ENCODE results near the gene CFAP77.
"Not testable (repeated sequence)": the region's sequence is repeated elsewhere in the genome, so short reads cannot be mapped to it uniquely, and the experiment has no call there.

CFAP77 gene

GRCh38 chr9:132370592-132370991 is 39.4 kb upstream of the CFAP77 start:
- Histone ChIP-seq H3K27ac (ENCODE audit: low read depth, low read length) (no peak overlapping the region), H4K20me1 (ENCODE audit: low read depth, low read length) (no peaks in the 10 kb centered on the region), H3K4me2 (ENCODE audit: low read depth, low read length, poor library complexity, severe bottlenecking) (no peak overlapping the region), H3K4me3 (ENCODE audit: insufficient read depth, low read length, poor library complexity, severe bottlenecking) (no peak overlapping the region), H3K9ac (ENCODE audit: low read length) (no peak overlapping the region), H3K9me3 (ENCODE audit: insufficient read depth, low read length) (no peaks in the 10 kb centered on the region), H3K27me3 (ENCODE audit: low read length) (no peaks in the 10 kb centered on the region), H3K36me3 (ENCODE audit: low read length) (peaks cover 4% of the 10 kb centered on the region; the same call in 1 of the 2 replicates), H3F3A (ENCODE audit: insufficient read depth) (peaks cover 11% of the 10 kb centered on the region; the same call in 1 of the 2 replicates), H2AFZ (ENCODE audit: low read depth, low read length, severe bottlenecking) (no peak overlapping the region), H3K9me2 (replicated peaks; ENCODE audit: insufficient read depth, low read length) (no peaks in the 10 kb centered on the region), H3K79me2 (ENCODE audit: insufficient read depth, low read length) (no peaks in the 10 kb centered on the region)
- TF ChIP-seq EZH2phosphoT487 (conservative IDR thresholded peaks at IDR 0.05; ENCODE audit: low read length) (no peak), CTCF (IDR thresholded peaks at IDR 0.05; ENCODE audit: insufficient read depth, low read length, poor library complexity, severe bottlenecking) (no peak)

- Histone ChIP-seq H3F3A (ENCODE audit: insufficient read depth) (peaks cover 11% of the 10 kb centered on the region; the same call in 1 of the 2 replicates), H3K36me3 (ENCODE audit: low read length) (peaks cover 4% of the 10 kb centered on the region; the same call in 1 of the 2 replicates), H3K9ac (ENCODE audit: low read length) (no peak overlapping the region), H3K9me2 (replicated peaks; ENCODE audit: insufficient read depth, low read length) (no peaks in the 10 kb centered on the region), H2AFZ (ENCODE audit: low read depth, low read length, severe bottlenecking) (no peak overlapping the region), H3K4me3 (ENCODE audit: insufficient read depth, low read length, poor library complexity, severe bottlenecking) (no peak overlapping the region), H4K20me1 (ENCODE audit: low read depth, low read length) (no peaks in the 10 kb centered on the region), H3K27ac (ENCODE audit: low read depth, low read length) (no peak overlapping the region), H3K27me3 (ENCODE audit: low read length) (no peaks in the 10 kb centered on the region), H3K79me2 (ENCODE audit: insufficient read depth, low read length) (no peaks in the 10 kb centered on the region), H3K4me2 (ENCODE audit: low read depth, low read length, poor library complexity, severe bottlenecking) (no peak overlapping the region), H3K9me3 (ENCODE audit: insufficient read depth, low read length) (no peaks in the 10 kb centered on the region)
- no peak for TF ChIP-seq CTCF (IDR thresholded peaks at IDR 0.05; ENCODE audit: insufficient read depth, low read length, poor library complexity, severe bottlenecking)
- no peak for TF ChIP-seq EZH2phosphoT487 (conservative IDR thresholded peaks at IDR 0.05; ENCODE audit: low read length)
These were observed 37.6 kb upstream of the CFAP77 start for GRCh38 chr9:132372177-132373095.

GRCh38 chr9:132377769-132378168 is 32.2 kb upstream of the CFAP77 start:
- H3K36me3 ChIP-seq (ENCODE audit: low read length); H3K9me3 ChIP-seq (ENCODE audit: insufficient read depth, low read length); H3K9ac ChIP-seq (ENCODE audit: low read length): not testable (repeated sequence)

GRCh38 chr9:132378416-132378815 is 31.6 kb upstream of the CFAP77 start:
- H3K27me3 ChIP-seq (ENCODE audit: low read length); H3K27ac ChIP-seq (ENCODE audit: low read depth, low read length); H3K79me2 ChIP-seq (ENCODE audit: insufficient read depth, low read length); H4K20me1 ChIP-seq (ENCODE audit: low read depth, low read length); H3K4me3 ChIP-seq (ENCODE audit: insufficient read depth, low read length, poor library complexity, severe bottlenecking); H3K36me3 ChIP-seq (ENCODE audit: low read length); H3K9me3 ChIP-seq (ENCODE audit: insufficient read depth, low read length); H2AFZ ChIP-seq (ENCODE audit: low read depth, low read length, severe bottlenecking); H3K4me2 ChIP-seq (ENCODE audit: low read depth, low read length, poor library complexity, severe bottlenecking); H3K9ac ChIP-seq (ENCODE audit: low read length); H3K9me2 ChIP-seq (replicated peaks; ENCODE audit: insufficient read depth, low read length): not testable (repeated sequence)
- H3F3A ChIP-seq (ENCODE audit: insufficient read depth): peaks cover 30% of the 10 kb centered on the region

More at GRCh38 chr9:132377769-132378168, 32.2 kb upstream of the CFAP77 start:
- H3K27ac ChIP-seq (ENCODE audit: low read depth, low read length); H3K4me3 ChIP-seq (ENCODE audit: insufficient read depth, low read length, poor library complexity, severe bottlenecking); H3K27me3 ChIP-seq (ENCODE audit: low read length); H3K79me2 ChIP-seq (ENCODE audit: insufficient read depth, low read length); H2AFZ ChIP-seq (ENCODE audit: low read depth, low read length, severe bottlenecking); H3K4me2 ChIP-seq (ENCODE audit: low read depth, low read length, poor library complexity, severe bottlenecking); H4K20me1 ChIP-seq (ENCODE audit: low read depth, low read length); H3K9me2 ChIP-seq (replicated peaks; ENCODE audit: insufficient read depth, low read length): not testable (repeated sequence)
- peaks cover 24% of the 10 kb centered on the region; the same call in 1 of the 2 replicates for H3F3A ChIP-seq (ENCODE audit: insufficient read depth)

Measured in SU-DHL-6 (cell line).